HTERT RPE-1 (cell line): ENCODE results near the gene IGSF3.
"Not testable (repeated sequence)": the region's sequence is repeated elsewhere in the genome, so short reads cannot be mapped to it uniquely, and the experiment has no call there.

ENCODE experiments used
- in situ Hi-C: fragments of 300-500 bp; cut with MboI; formaldehyde crosslinking; loops from 4 replicates; pipeline ENCODE4 v1.14.3; 2020; ENCODE audit warnings: low sequenced_read_pairs

IGSF3 gene

GRCh38 chr1:116603646-116604045 lies 63.9 kb downstream of the IGSF3 start:
- in situ Hi-C loops, result not testable (repeated sequence)

DNA sequence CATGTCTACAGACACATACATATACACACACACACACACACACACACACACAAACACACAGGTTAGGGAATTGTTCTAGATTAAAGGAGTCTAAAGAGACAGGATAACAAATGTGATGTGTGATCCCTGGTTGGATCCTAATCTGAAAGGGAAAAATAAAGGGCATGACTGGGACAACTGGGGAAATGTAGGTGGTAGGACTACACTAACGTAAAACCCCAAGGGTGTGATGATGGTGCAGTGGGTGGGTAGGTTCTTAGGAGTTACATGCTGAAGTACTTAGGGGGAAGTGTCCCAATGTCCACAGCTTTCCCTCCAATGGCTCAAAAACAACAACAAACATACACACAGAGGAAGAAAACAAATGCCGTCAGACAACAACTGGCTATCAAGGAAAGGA lies 68.2 kb downstream of the IGSF3 start:
- in situ Hi-C loops, result not testable (repeated sequence)

DNA sequence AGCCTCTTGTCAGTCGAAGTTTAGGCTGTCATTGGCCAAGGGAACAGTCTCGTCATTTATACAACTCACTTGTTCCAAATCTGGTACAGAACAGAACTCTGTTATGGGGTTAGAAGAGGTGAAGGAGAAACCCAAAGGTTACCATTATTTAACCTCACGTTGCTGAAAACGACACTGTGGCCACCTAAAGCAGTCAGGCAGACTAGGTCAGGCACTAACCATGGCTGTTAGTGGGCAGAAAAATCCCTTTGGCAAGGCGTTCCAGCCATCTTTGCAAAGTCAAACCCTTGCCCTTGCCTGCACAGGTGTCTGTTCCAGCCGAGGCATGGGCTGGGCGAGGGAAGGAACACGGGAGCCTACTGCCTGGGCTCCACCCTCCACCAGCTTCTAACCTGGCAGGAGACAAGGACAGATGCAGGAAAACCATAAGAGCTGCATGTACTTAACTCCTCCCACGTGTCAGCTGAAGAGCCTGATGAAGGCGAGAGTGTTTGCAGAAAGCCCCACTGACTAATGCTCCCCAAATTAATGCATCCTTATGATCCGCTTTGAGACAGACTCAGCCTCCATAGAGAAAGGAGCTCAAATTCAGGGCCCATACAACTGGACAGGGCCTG lies 69.0 kb downstream of the IGSF3 start:
- in situ Hi-C loops, result not testable (repeated sequence)

DNA sequence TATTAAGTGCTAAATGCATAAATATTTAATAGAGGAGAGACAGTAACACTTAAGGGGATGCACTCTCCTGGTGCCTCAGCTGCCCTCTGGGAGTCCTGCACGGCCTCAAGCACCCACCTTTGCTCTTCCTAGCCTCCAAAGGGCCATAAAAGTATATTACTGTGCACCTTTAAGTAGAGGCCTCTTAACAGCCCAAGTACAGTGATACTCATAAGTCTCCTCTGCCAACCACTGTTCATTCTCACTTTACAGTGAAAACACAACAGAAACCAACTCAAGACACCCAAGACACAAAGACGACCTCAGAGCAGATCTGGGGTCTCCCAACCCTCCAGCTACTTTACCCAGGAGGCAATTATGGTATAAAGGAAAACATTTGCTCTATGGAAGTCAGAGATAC lies 70.1 kb downstream of the IGSF3 start:
- in situ Hi-C loops, result not testable (repeated sequence)

DNA sequence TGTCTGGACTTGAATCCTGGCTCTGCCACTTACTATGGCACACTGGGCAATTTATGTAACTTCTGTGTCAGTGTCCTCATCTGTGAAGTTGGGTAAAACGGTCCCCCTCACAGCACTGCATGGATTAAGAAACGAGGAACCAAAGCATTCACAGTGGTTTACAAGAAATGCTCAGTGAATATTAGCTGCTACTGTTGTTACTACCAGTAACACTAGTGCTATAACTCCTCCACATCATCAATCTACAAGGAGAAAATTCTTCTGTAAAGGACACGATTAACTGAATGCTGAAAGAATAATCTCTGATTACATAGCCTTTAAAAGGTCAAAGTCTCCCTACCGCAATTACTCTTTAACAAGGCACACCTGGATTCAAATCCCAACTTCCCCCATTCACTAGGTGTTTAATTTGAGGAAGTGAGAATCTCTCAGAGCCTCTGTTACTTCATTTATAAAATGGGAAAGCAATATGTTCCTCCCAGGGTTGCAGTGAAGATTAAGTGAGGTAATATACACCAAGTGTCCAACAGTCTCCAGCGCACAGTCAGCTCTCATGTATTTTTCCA lies 70.7 kb downstream of the IGSF3 start:
- in situ Hi-C loops, result not testable (repeated sequence)

- in situ Hi-C loops, result not testable (repeated sequence)
Observed at GRCh38 chr1:116595946-116596741, 71.4 kb downstream of the IGSF3 start.

- in situ Hi-C loops, result not testable (repeated sequence)
Observed at GRCh38 chr1:116595065-116595840, 72.3 kb downstream of the IGSF3 start.

- in situ Hi-C loops, result not testable (repeated sequence)
Observed at GRCh38 chr1:116593977-116594376, 73.6 kb downstream of the IGSF3 start.

GRCh38 chr1:116593401-116593800 lies 74.1 kb downstream of the IGSF3 start:
- in situ Hi-C loops, result not testable (repeated sequence)

GRCh38 chr1:116591951-116592605 lies 75.5 kb downstream of the IGSF3 start:
- in situ Hi-C loops, result not testable (repeated sequence)

GRCh38 chr1:116591006-116591950 lies 76.3 kb downstream of the IGSF3 start:
- in situ Hi-C loops, result not testable (repeated sequence)

- in situ Hi-C loops, result not testable (repeated sequence)
Observed at GRCh38 chr1:116590359-116591005, 77.1 kb downstream of the IGSF3 start.

DNA sequence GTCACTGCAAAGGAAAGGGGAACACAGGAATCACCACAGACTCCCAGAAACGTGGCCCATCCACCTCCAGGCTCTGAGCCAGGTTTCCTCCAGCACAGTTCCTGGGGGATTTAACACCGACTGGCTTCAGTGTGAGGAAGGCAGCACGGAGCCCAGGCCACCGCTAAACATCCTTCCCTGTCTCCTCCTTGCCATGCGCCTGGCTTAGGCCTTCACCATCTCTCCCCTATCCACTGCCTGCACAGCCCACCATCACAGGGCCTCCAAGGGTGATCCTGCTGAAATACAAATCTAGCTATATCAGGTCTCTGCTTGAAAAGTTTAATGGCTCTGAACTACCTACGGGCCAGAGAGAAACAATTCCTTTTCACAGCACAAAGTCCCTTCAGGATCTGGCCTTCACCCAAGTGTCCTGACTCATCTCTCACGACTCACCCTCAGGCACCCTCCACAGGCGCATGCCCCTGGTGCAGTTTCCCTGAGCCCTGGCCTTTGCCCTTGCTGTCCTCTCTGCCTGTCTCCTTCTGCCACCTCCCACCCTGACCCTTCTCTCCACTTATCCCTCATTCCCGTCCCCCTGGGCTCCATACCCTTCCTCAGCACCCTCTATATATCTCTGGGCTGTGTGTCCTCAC lies 78.3 kb downstream of the IGSF3 start:
- in situ Hi-C loops, result not testable (repeated sequence)

DNA sequence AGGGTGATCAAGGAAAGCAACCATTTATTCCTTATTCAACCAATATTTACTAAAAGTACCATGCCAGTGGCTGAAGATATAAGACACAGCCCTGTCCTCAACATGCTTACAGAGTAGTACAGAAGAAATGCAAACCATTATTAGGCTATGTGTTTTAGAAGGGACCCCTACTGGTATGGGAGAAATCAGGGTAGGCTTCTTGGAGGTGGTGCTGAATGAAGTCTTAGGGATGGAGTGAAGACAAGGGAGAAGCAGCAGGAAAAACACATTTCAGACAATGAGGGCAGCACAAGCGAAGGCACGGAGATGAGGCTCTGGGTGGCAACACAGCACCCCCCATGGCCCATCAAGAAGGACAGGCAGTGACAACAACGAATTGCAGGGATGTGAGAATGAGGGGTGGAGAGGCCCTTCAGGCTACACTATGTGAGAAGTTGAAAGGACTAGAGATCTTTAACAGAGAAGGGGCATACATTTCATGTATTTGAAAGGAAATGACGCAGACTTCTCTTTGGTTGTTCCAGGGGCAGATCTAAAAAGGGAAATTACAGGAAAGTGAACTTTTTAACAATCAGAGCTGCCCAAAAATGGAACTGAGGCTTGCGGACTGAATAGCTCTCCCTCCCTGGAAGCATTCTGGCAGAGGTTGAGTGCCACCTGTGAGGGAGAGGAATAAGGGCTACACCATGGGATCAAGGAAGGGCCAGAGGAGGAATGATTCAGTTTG lies 79.9 kb downstream of the IGSF3 start:
- in situ Hi-C loops, result no loop called here

DNA sequence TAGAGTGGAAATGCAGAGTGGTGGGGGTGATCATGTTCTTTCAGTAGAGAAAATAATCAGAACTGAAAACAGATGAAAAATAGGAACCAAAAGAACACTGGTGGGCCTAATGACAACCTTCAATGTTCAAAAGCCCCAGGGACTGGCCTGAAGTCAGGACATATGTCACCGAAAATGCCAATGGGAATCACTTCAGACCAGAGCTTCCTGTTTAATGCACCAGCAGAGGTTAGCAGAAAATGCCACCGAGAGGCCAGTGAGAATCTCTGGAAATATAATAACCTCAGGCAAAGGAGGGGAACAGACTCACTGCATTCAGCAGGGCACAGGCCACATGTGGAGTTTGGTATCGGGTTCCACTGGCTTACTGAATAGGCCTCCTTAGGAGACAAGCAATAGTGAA lies 80.8 kb downstream of the IGSF3 start:
- in situ Hi-C loops, result no loop called here

DNA sequence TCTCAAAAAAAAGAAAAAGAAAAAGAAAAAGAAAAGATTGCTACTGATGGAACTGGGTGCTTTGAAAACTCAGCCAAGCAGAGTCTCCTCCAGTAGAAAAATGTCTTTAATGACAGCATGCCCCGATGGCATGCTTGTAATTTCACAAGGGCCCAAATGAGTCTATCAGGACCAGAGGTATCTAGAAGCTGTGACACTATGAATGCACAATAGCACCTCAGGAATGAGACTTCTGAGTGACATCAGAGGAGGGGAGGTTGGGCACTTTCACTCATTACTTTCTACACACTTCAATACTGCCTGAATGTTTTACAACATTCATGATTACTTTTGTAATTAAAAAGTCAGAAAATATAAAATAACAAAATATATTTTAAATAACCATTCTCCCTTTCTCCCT lies 81.6 kb downstream of the IGSF3 start:
- in situ Hi-C loops, result no loop called here

DNA sequence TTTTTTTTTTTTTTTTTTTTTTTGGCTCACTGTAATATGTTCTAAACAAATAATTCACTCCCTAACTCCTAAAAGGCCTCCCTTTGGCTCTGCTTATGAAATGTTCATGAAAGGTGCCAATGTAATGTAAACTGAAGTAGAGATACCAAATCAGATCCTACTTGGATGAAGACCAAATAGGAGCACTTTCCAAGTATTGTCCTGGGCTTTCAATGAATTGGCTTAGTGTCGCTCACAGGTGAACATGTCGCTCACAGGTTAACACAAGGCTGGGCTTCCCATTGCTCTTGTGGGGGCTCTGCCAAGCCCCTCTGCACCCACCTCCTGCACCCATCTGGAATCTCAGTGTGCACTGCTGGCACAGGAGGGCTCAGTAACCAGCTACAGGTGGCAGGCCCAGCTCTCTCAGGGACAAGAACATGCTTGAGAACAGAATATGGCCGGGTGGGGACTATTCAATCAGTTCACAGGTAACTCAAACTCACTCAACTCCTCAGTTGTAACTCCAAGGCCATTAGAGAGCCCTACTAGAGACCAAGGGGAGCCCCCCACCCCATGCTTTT lies 86.1 kb downstream of the IGSF3 start:
- in situ Hi-C loops, result no loop called here
